Measurements from ENCODE around the gene DNAH17. TPM values are rescaled to one million over a fixed set of nuclear protein-coding genes. Genes with fewer than 3 reads are reported as not detected.

Gene DNAH17
- polyA plus RNA-seq, 3 donors = 0.01 to 0.51 (median 0.11) TPM

DNA sequence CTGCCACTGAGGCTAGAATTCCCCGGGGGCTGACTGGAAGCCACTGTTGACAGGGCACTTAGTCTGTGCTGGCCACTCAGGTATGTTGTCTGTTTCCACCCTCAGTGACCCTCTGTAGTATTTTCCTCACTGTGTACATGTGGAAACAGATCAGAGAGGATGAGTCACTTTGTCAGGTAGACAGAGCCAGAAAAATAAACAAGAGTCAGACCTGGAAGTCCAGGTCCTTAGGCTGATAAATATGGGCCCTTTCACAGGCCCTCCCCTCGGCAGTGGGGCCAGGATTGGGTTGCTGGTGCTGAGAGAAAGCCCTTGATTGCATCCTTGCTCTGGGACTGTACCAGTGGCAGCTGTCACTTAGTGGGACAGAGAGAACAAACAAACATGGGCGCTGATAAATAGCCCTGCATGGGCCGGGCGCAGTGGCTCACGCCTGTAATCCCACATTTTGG is 177.5 kb downstream of the DNAH17 start:
- TF ChIP-seq, protein P1, sequence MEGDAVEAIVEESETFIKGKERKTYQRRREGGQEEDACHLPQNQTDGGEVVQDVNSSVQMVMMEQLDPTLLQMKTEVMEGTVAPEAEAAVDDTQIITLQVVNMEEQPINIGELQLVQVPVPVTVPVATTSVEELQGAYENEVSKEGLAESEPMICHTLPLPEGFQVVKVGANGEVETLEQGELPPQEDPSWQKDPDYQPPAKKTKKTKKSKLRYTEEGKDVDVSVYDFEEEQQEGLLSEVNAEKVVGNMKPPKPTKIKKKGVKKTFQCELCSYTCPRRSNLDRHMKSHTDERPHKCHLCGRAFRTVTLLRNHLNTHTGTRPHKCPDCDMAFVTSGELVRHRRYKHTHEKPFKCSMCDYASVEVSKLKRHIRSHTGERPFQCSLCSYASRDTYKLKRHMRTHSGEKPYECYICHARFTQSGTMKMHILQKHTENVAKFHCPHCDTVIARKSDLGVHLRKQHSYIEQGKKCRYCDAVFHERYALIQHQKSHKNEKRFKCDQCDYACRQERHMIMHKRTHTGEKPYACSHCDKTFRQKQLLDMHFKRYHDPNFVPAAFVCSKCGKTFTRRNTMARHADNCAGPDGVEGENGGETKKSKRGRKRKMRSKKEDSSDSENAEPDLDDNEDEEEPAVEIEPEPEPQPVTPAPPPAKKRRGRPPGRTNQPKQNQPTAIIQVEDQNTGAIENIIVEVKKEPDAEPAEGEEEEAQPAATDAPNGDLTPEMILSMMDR (IDR thresholded peaks at IDR 0.05) = no peak
- H3K9me3 Mint-ChIP-seq = peaks cover 0 to 2% (median 0%) of the 10 kb centered on the region in 7 donors
- DNase-seq = no peak
- no peak overlapping the region for H3K9ac ChIP-seq (ENCODE audit: insufficient read depth, low read length, poor library complexity, severe bottlenecking)
- peaks cover 17% of the 10 kb centered on the region for H3K4me1 Mint-ChIP-seq
- H3K79me2 ChIP-seq (ENCODE audit: insufficient read depth, low read length) = peaks cover 68% of the 10 kb centered on the region
- no peak overlapping the region for H3K4me2 ChIP-seq (replicated peaks; ENCODE audit: extremely low read depth, low read length, poor library complexity, severe bottlenecking)
- H3K9me3 ChIP-seq (replicated peaks in 1 of 2; ENCODE audit: control insufficient read depth in 1 of 2, insufficient read depth in 1 of 2, low read length in 2 of 2) = no peaks in the 10 kb centered on the region
- intact Hi-C loops (cut with micrococcal nuclease) = no loop called here
- H3K36me3 ChIP-seq (replicated peaks in 1 of 2; ENCODE audit: control insufficient read depth in 1 of 2, insufficient read depth in 2 of 2, low read length in 2 of 2) = peaks cover 92 to 100% of the 10 kb centered on the region in 2 donors
- H4K20me1 ChIP-seq (ENCODE audit: insufficient read depth, low read length) = peaks cover 93% of the 10 kb centered on the region
- H3K4me3 Mint-ChIP-seq = no peak overlapping the region
- no peak overlapping the region for H3K27ac ChIP-seq (ENCODE audit: low read depth in 1 of 2, low read length in 2 of 2)
- H2AFZ ChIP-seq (ENCODE audit: insufficient read depth, low read depth, low read length, poor library complexity, severe bottlenecking) = no peak overlapping the region
- peaks cover 0 to 2% (median 0%) of the 10 kb centered on the region in 3 donors for H3K27me3 Mint-ChIP-seq (ENCODE audit: low read depth in 3 of 3)
- no peaks in the 10 kb centered on the region for H3K27me3 ChIP-seq (ENCODE audit: control insufficient read depth in 2 of 2, insufficient read depth in 2 of 2, low read length in 2 of 2)
- peak overlapping the region in 1 of 7 donors; percentile 54 for H3K27ac Mint-ChIP-seq
- peaks cover 92 to 98% of the 10 kb centered on the region in 2 donors for H3K36me3 Mint-ChIP-seq
- H3K4me3 ChIP-seq (replicated peaks in 1 of 3; ENCODE audit: low read depth in 2 of 3, low read length in 3 of 3) = no peak overlapping the region
- peaks cover 4 to 6% of the 10 kb centered on the region in 2 donors for H3K4me1 ChIP-seq (ENCODE audit: control insufficient read depth in 1 of 2, insufficient read depth in 2 of 2, low read length in 2 of 2)
- 83% methylated on average over 6 of the region's 6 CpGs for WGBS (ENCODE audit: insufficient coverage)

DNA sequence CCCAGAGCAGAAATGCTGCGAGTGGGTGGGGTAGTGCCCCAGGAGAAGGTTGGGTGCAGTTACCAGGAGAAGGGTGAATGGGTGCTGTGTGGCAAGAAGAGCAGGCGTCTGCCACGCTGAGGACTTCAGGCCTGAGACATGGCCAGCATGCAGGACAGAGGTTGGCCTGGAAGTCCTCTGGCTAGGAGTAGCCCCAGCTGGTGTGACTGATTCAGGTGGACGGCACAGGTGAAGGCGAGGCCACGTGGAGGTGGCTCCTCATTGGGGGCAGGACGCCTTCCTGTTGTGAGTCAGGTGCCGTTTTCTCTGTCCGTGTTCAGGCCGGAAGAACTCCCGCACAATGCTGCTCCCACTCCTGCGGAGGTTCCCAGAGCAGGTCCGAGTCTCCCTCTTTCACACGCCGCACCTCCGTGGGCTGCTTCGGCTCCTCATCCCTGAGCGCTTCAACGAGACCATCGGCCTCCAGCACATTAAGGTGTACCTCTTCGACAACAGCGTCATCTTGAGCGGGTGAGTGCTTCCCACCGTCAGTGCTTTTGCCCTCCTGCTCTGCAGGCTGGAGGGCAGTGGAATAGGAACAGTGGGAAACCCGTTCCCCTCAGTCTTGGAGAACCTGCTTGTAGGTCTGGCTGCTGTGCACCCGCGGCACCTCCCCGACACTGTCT is 178.0 kb downstream of the DNAH17 start:
- H2AFZ ChIP-seq (ENCODE audit: insufficient read depth, low read depth, low read length, poor library complexity, severe bottlenecking) = no peak overlapping the region
- H3K4me1 ChIP-seq (ENCODE audit: control insufficient read depth in 1 of 2, insufficient read depth in 2 of 2, low read length in 2 of 2) = peaks cover 4 to 6% of the 10 kb centered on the region in 2 donors
- H3K4me1 Mint-ChIP-seq = peaks cover 17% of the 10 kb centered on the region
- peaks cover 91 to 98% of the 10 kb centered on the region in 2 donors for H3K36me3 Mint-ChIP-seq
- H3K27ac Mint-ChIP-seq = peak overlapping the region in 3 of 7 donors; percentile 31 to 70 (median 46)
- peak overlapping the region in 1 of 2 donors; percentile 32 for H3K27ac ChIP-seq (ENCODE audit: low read depth in 1 of 2, low read length in 2 of 2)
- no peaks in the 10 kb centered on the region for H3K27me3 ChIP-seq (ENCODE audit: control insufficient read depth in 2 of 2, insufficient read depth in 2 of 2, low read length in 2 of 2)
- intact Hi-C loops (cut with micrococcal nuclease) = no loop called here
- TF ChIP-seq, protein P1 (IDR thresholded peaks at IDR 0.05) = no peak
- DNase-seq = no peak
- peaks cover 90 to 100% of the 10 kb centered on the region in 2 donors for H3K36me3 ChIP-seq (replicated peaks in 1 of 2; ENCODE audit: control insufficient read depth in 1 of 2, insufficient read depth in 2 of 2, low read length in 2 of 2)
- WGBS (ENCODE audit: insufficient coverage) = 87% methylated on average over 28 of the region's 28 CpGs
- H3K4me3 ChIP-seq (replicated peaks in 1 of 3; ENCODE audit: low read depth in 2 of 3, low read length in 3 of 3) = no peak overlapping the region
- no peak overlapping the region for H3K4me3 Mint-ChIP-seq
- H3K27me3 Mint-ChIP-seq (ENCODE audit: low read depth in 3 of 3) = peaks cover 0 to 2% (median 0%) of the 10 kb centered on the region in 3 donors
- H3K9ac ChIP-seq (ENCODE audit: insufficient read depth, low read length, poor library complexity, severe bottlenecking) = no peak overlapping the region
- peaks cover 68% of the 10 kb centered on the region for H3K79me2 ChIP-seq (ENCODE audit: insufficient read depth, low read length)
- peaks cover 92% of the 10 kb centered on the region for H4K20me1 ChIP-seq (ENCODE audit: insufficient read depth, low read length)
- peaks cover 0 to 1% (median 0%) of the 10 kb centered on the region in 7 donors for H3K9me3 Mint-ChIP-seq
- H3K9me3 ChIP-seq (replicated peaks in 1 of 2; ENCODE audit: control insufficient read depth in 1 of 2, insufficient read depth in 1 of 2, low read length in 2 of 2) = no peaks in the 10 kb centered on the region
- H3K4me2 ChIP-seq (replicated peaks; ENCODE audit: extremely low read depth, low read length, poor library complexity, severe bottlenecking) = no peak overlapping the region

Data from CD14-positive monocyte (primary cell).